Body of pancreas (tissue), 4 donors: ENCODE data around the gene OR52A1. TPM values are rescaled to one million over a fixed set of nuclear protein-coding genes. Genes with fewer than 3 reads are reported as not detected.
"Not testable (repeated sequence)": the region's sequence is repeated elsewhere in the genome, so short reads cannot be mapped to it uniquely, and the experiment has no call there.

Experiments
- ATAC-seq: fragments of 150-250 bp; one replicate; pipeline ENCODE4 v1.9.1; 2016
- DNase-seq, 4 donors: peaks; one replicate each; pipeline ENCODE4 v3.0.0-alpha.2; 2019
- H3K27ac ChIP-seq, 4 donors: fragments of 200-600 bp; sonication (generic); 1 replicate in 3 of 4; 2 replicates in 1 of 4; pipeline versions ENCODE4 v1.5.1 to v1.6.1; 2016 to 2019; ENCODE audit warnings: mild to moderate bottlenecking in 1 of 4, mixed read lengths in 1 of 4, moderate library complexity in 1 of 4
- H3K27me3 ChIP-seq, 2 donors: fragments of 200-600 bp; sonication (generic); one replicate each; pipeline ENCODE4 v1.6.0; 2016; ENCODE audit warnings: mild to moderate bottlenecking in 1 of 2
- H3K36me3 ChIP-seq, 2 donors: fragments of 200-600 bp; sonication (generic); replicated peaks in 1 of 2; 2 replicates each; pipeline ENCODE4 v1.5.1; 2016; ENCODE audit warnings: low read depth in 2 of 2; ENCODE audit not compliant: insufficient read depth in 1 of 2
- H3K4me1 ChIP-seq: fragments of 200-600 bp; sonication (generic); one replicate; pipeline ENCODE4 v1.6.0; 2016
- H3K4me3 ChIP-seq, 2 donors: fragments of 200-600 bp; sonication (generic); 1 replicate in 1 of 2; 2 replicates in 1 of 2; pipeline ENCODE4 v1.5.1; 2016 to 2019
- H3K9me3 ChIP-seq, 3 donors: fragments of 200-600 bp; sonication (generic); 1 replicate in 2 of 3; 2 replicates in 1 of 3; pipeline ENCODE4 v1.5.1; 2016
- CTCF ChIP-seq, 7 experiments: fragments of 450-650 bp in 4 of 7; fragments of 200-600 bp in 3 of 7; sonication (generic) in 3 of 7; IDR thresholded peaks; one replicate each; pipeline ENCODE4 v1.5.1; 2016 to 2019; ENCODE audit warnings: antibody characterized with exemption in 7 of 7
- POLR2A ChIP-seq, 3 donors: fragments of 450-650 bp; IDR thresholded peaks; one replicate each; pipeline ENCODE4 v1.6.1; 2016; ENCODE audit warnings: antibody characterized with exemption in 3 of 3, mild to moderate bottlenecking in 2 of 3
- WGBS, 2 donors: methylation state at CpG; one replicate each; pipeline ENCODE4 v1.1.5; 2017; 5-methylcytosine and 5-hydroxymethylcytosine counted together
- intact Hi-C: fragments of 100-400 bp; cut with DNase I; formaldehyde crosslinking; loops from one replicate; pipeline ENCODE4 v1.15.1; 2023
- total RNA-seq, 2 donors: library from RNA; depleted of rRNA; stranded (reverse); fragments of >200 nt; gene quantifications; one replicate each; pipeline ENCODE4 v1.1.0, GENCODE V29; 2016

OR52A1 gene
- total RNA-seq, 2 donors from 2014 or later: not detected

- no peak for DNase-seq
- no peak overlapping the region for H3K27ac ChIP-seq
- H3K27me3 ChIP-seq: no peaks in the 10 kb centered on the region
- no peaks in the 10 kb centered on the region for H3K36me3 ChIP-seq
- H3K4me3 ChIP-seq: no peak overlapping the region
- intact Hi-C loops: no loop called here
- WGBS, 2 donors: 40 to 47% methylated on average over 3 of the region's 3 CpGs
- ATAC-seq: no peak
- TF ChIP-seq CTCF (IDR thresholded peaks at IDR 0.05) (no peak), POLR2A (IDR thresholded peaks at IDR 0.05) (no peak)
- H3K4me1 ChIP-seq: no peaks in the 10 kb centered on the region
- H3K9me3 ChIP-seq: no peaks in the 10 kb centered on the region
Observed at GRCh38 chr11:5153574-5154431, 754 bp downstream of the OR52A1 start.

- DNase-seq: no peak
- Histone ChIP-seq H3K27me3 (no peaks in the 10 kb centered on the region), H3K36me3 (no peaks in the 10 kb centered on the region), H3K9me3 (no peaks in the 10 kb centered on the region), H3K4me3 (no peak overlapping the region), H3K27ac (no peak overlapping the region), H3K4me1 (no peaks in the 10 kb centered on the region)
- ATAC-seq: no peak
- 62% methylated on average over 3 of the region's 3 CpGs for WGBS, 2 donors
- intact Hi-C loops: no loop called here
- TF ChIP-seq POLR2A (IDR thresholded peaks at IDR 0.05) (no peak), CTCF (IDR thresholded peaks at IDR 0.05) (no peak)
Observed at GRCh38 chr11:5151713-5152153, 2.8 kb downstream of the OR52A1 start.

- intact Hi-C loops, DNase-seq, H3K4me1 ChIP-seq, ATAC-seq, H3K36me3 ChIP-seq, H3K9me3 ChIP-seq, H3K27ac ChIP-seq, H3K4me3 ChIP-seq, H3K27me3 ChIP-seq: not testable (repeated sequence)
- WGBS, 2 donors: 71 to 87% methylated on average over 5 to 19 of the region's 21 CpGs
Observed at GRCh38 chr11:5144206-5144605, 10.4 kb downstream of the OR52A1 start.

- no peak for DNase-seq
- no peaks in the 10 kb centered on the region for H3K36me3 ChIP-seq
- no peak for ATAC-seq
- 78 to 83% methylated on average over 2 of the region's 2 CpGs for WGBS, 2 donors
- intact Hi-C loops: no loop called here
- H3K4me3 ChIP-seq: no peak within 1 kb of the TSS
- no peak for TF ChIP-seq POLR2A (IDR thresholded peaks at IDR 0.05)
- TF ChIP-seq CTCF (IDR thresholded peaks at IDR 0.05): no peak
- no peaks in the 10 kb centered on the region for H3K27me3 ChIP-seq
- no peak within 1 kb of the TSS for H3K27ac ChIP-seq
- no peaks in the 10 kb centered on the region for H3K4me1 ChIP-seq
- H3K9me3 ChIP-seq: no peaks in the 10 kb centered on the region
Observed at GRCh38 chr11:5137996-5138395, 16.6 kb downstream of the OR52A1 start, which contains the start of gene OR52A5. TSS of gene OR52A5 (minus strand) at chr11:5138356. CDS start at chr11:5132642, 5,714 bp downstream.

DNA sequence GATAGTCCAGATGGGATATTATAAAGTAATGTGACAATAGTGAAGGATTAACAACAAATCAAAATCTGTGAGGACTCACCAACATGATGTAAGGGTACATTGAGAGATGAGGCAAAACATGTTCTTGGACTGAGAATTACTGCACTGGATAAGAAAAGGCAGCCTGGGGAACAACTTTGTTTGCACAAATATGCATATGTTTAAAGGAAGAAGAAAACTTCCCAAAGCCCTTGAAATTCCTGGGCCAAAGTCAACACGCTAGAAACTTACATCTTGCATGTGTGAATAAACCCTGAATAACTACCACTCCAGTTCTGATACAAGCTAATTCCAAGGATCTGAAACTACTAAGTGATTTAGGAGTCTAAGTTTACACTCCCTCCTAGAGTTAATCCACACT is 17.5 kb downstream of the OR52A1 start:
- no peak for ATAC-seq
- Histone ChIP-seq H3K4me1 (no peaks in the 10 kb centered on the region), H3K9me3 (no peaks in the 10 kb centered on the region), H3K27ac (no peak overlapping the region), H3K36me3 (no peaks in the 10 kb centered on the region), H3K27me3 (no peaks in the 10 kb centered on the region), H3K4me3 (no peak overlapping the region)
- no peak for DNase-seq
- TF ChIP-seq CTCF (IDR thresholded peaks at IDR 0.05) (no peak), POLR2A (IDR thresholded peaks at IDR 0.05) (no peak)
- WGBS, 2 donors: 32 to 46% methylated on average over 1 of the region's 1 CpG
- intact Hi-C loops: no loop called here
